CD4-positive, alpha-beta T cell treated with Interleukin-6 for 4 hours (primary cell): Measurements from ENCODE around the gene MMP15.
"Not testable (repeated sequence)": the region's sequence is repeated elsewhere in the genome, so short reads cannot be mapped to it uniquely, and the experiment has no call there.

Experiments
- DNase-seq: peaks from one replicate; pipeline ENCODE4 v3.0.0-alpha.2; 2020; ENCODE audit warnings: mixed read lengths

The MMP15 gene

GRCh38 chr16:57996406-57997175, 29.0 kb upstream of the MMP15 start:
- no peak for DNase-seq

GRCh38 chr16:57997176-57997527, 28.4 kb upstream of the MMP15 start:
- no peak for DNase-seq

- DNase-seq: no peak
These were observed 27.9 kb upstream of the MMP15 start for GRCh38 chr16:57997528-57998265.

GRCh38 chr16:57998486-57998885, 27.1 kb upstream of the MMP15 start:
- DNase-seq: peak; percentile 79

GRCh38 chr16:57998992-57999365, 26.6 kb upstream of the MMP15 start:
- no peak for DNase-seq

- peak; percentile 53 for DNase-seq
These were observed 26.1 kb upstream of the MMP15 start for GRCh38 chr16:57999366-57999970.

- peak; percentile 32 for DNase-seq
These were observed 25.4 kb upstream of the MMP15 start, which contains the start of gene ZNF319 for GRCh38 chr16:57999971-58000705. Gene ZNF319, minus strand, starts transcription at chr16:58000672. Its CDS starts 2,407 bp downstream, at chr16:57998265.

GRCh38 chr16:58000706-58001676, 24.6 kb upstream of the MMP15 start, which contains the start of gene USB1:
Gene USB1, plus strand, starts transcription at chr16:58001407. Its CDS starts 77 bp downstream, at chr16:58001484.
- DNase-seq: peak; percentile 85

- no peak for DNase-seq
These were observed 23.7 kb upstream of the MMP15 start for GRCh38 chr16:58001781-58002415.

- DNase-seq: no peak
These were observed 23.1 kb upstream of the MMP15 start for GRCh38 chr16:58002416-58002800.

GRCh38 chr16:58002936-58003335, 22.6 kb upstream of the MMP15 start:
- no peak for DNase-seq

GRCh38 chr16:58004736-58005135, 20.8 kb upstream of the MMP15 start:
- DNase-seq: not testable (repeated sequence)

- DNase-seq: no peak
These were observed 15.6 kb upstream of the MMP15 start for GRCh38 chr16:58009856-58010416.

- no peak for DNase-seq
These were observed 14.7 kb upstream of the MMP15 start for GRCh38 chr16:58010886-58011285.

GRCh38 chr16:58011652-58012051, 13.9 kb upstream of the MMP15 start:
- DNase-seq: no peak

- DNase-seq: no peak
These were observed 13.1 kb upstream of the MMP15 start for GRCh38 chr16:58012481-58012880.

- DNase-seq: no peak
These were observed 12.2 kb upstream of the MMP15 start for GRCh38 chr16:58013201-58013956.

GRCh38 chr16:58016840-58017446, 8.6 kb upstream of the MMP15 start:
- no peak for DNase-seq

GRCh38 chr16:58018803-58019202, 6.8 kb upstream of the MMP15 start:
- DNase-seq: no peak
